GM12878 (cell line): ENCODE data around the gene CEP170B. TPM values are rescaled to one million over a fixed set of nuclear protein-coding genes. Genes with fewer than 3 reads are reported as not detected.

Source experiments
- ATAC-seq: fragments of 200-7000 bp; cut with Tn5 transposase; 3 replicates; pipeline ENCODE4 v1.9.1; 2020; ENCODE audit warnings: mild to moderate bottlenecking, moderate library complexity
- BruUV-seq: library from RNA; stranded (reverse); fragments of 400-500 nt; replicated peaks from 2 replicates; lab custom pipeline; 2021; lab: Mats Ljungman, UMichigan
- CTCF ChIA-PET: fragments of 300-600 bp; sonication (Branson Sonifier 250); formaldehyde crosslinking; extraction: SDS; loops from one replicate; lab custom pipeline; 2021; ENCODE audit warnings: inconsistent platforms; lab: Yijun Ruan, JAX
- POLR2A ChIA-PET: fragments of 350-600 bp; formaldehyde crosslinking; extraction: SDS; loops from one replicate; lab custom pipeline; 2021; ENCODE audit warnings: inconsistent platforms; lab: Charles Lee
- RAD21 ChIA-PET: fragments of 300-600 bp; sonication (Branson Sonifier 250); formaldehyde crosslinking; loops from one replicate; lab custom pipeline; 2023; ENCODE audit warnings: antibody characterized with exemption; ENCODE audit not compliant: unreplicated experiment; lab: Charles Lee
- SMC1A ChIA-PET: fragments of 300-600 bp; sonication (Branson Sonifier 250); formaldehyde crosslinking; loops from one replicate; lab custom pipeline; 2023; ENCODE audit not compliant: unreplicated experiment, uncharacterized antibody; lab: Charles Lee
- DNase-seq: peaks from one replicate; pipeline ENCODE4 v3.0.0-alpha.2; 2011; ENCODE audit warnings: low read depth, low spot score
- FAIRE-seq: peaks from 3 replicates; lab custom pipeline; 2011; peaks lifted over from hg19 to GRCh38; lab: Jason Lieb, UNC
- H2AFZ ChIP-seq: 2 replicates; pipeline ENCODE4 v1.6.0; 2011; ENCODE audit warnings: low read depth, low read length, control low read depth; ENCODE audit not compliant: control insufficient read depth
- H3K27ac ChIP-seq: 2 replicates; pipeline ENCODE4 v1.5.1; 2011; ENCODE audit warnings: control low read depth; ENCODE audit not compliant: control insufficient read depth, insufficient read depth
- H3K27me3 ChIP-seq, 2 experiments: replicated peaks in 1 of 2; 2 replicates each; pipeline versions ENCODE4 v1.6.0 to v1.6.1; 2011; ENCODE audit warnings: low read length in 1 of 2; ENCODE audit not compliant: control insufficient read depth in 2 of 2, insufficient read depth in 2 of 2
- H3K36me3 ChIP-seq, 2 experiments: 2 replicates each; pipeline ENCODE4 v1.5.1; 2011; ENCODE audit warnings: low read length in 1 of 2; ENCODE audit not compliant: control insufficient read depth in 2 of 2, insufficient read depth in 2 of 2
- H3K4me1 ChIP-seq: 2 replicates; pipeline ENCODE4 v1.6.1; 2011; ENCODE audit warnings: mild to moderate bottlenecking, low read length, moderate library complexity, mixed read lengths; ENCODE audit not compliant: control insufficient read depth, insufficient read depth
- H3K4me2 ChIP-seq: 2 replicates; pipeline ENCODE4 v1.6.0; 2011; ENCODE audit warnings: control low read depth; ENCODE audit not compliant: control insufficient read depth, insufficient read depth
- H3K4me3 ChIP-seq: fragments of 200-600 bp; sonication (generic); 2 replicates; pipeline ENCODE4 v1.5.1; 2016
- H3K79me2 ChIP-seq: 2 replicates; pipeline ENCODE4 v1.6.0; 2011; ENCODE audit warnings: low read length; ENCODE audit not compliant: control insufficient read depth, insufficient read depth
- H3K9ac ChIP-seq: 2 replicates; pipeline ENCODE4 v1.8.0; 2011; ENCODE audit warnings: low read length, control low read depth, mixed read lengths; ENCODE audit not compliant: control insufficient read depth, insufficient read depth
- H3K9me3 ChIP-seq: replicated peaks from 3 replicates; pipeline ENCODE4 v1.5.1; 2011; ENCODE audit warnings: mild to moderate bottlenecking, low read length; ENCODE audit not compliant: control insufficient read depth, insufficient read depth
- H4K20me1 ChIP-seq: 2 replicates; pipeline ENCODE4 v1.6.0; 2011; ENCODE audit not compliant: control insufficient read depth, insufficient read depth
- CEBPZ ChIP-seq: fragments of 150-350 bp; IDR thresholded peaks from 2 replicates; pipeline ENCODE4 v1.6.1; 2016; ENCODE audit warnings: low read depth, low read length
- E4F1 ChIP-seq: fragments of 450-650 bp; IDR thresholded peaks from 2 replicates; pipeline ENCODE4 v1.6.1; 2018; ENCODE audit warnings: borderline replicate concordance, mild to moderate bottlenecking; ENCODE audit not compliant: partially characterized antibody
- EGR1 ChIP-seq, 2 experiments: IDR thresholded peaks; 1 replicate in 1 of 2; 2 replicates in 1 of 2; pipeline ENCODE4 v1.6.1; 2011 to 2012; ENCODE audit warnings: low read depth in 2 of 2, low read length in 2 of 2, borderline replicate concordance in 1 of 2, mild to moderate bottlenecking in 1 of 2, moderate library complexity in 1 of 2
- FOXM1 ChIP-seq: IDR thresholded peaks from 2 replicates; pipeline ENCODE4 v1.6.1; 2012; ENCODE audit warnings: low read depth, mild to moderate bottlenecking, inconsistent platforms, low read length, moderate library complexity
- LARP7 ChIP-seq: fragments of 450-650 bp; IDR thresholded peaks from 2 replicates; pipeline ENCODE4 v1.6.1; 2017; ENCODE audit warnings: mild to moderate bottlenecking
- MLLT1 ChIP-seq: fragments of 450-650 bp; IDR thresholded peaks from 2 replicates; pipeline ENCODE4 v1.6.1; 2016; ENCODE audit warnings: mild to moderate bottlenecking
- MYC ChIP-seq: IDR thresholded peaks from 2 replicates; pipeline ENCODE4 v1.6.1; 2011; ENCODE audit warnings: mild to moderate bottlenecking, low read length, moderate library complexity, inconsistent platforms; ENCODE audit not compliant: insufficient read depth, insufficient replicate concordance, insufficient read length, severe bottlenecking
- NR2F1 ChIP-seq: fragments of 450-650 bp; conservative IDR thresholded peaks from 2 replicates; pipeline ENCODE4 v1.6.1; 2017; ENCODE audit warnings: mild to moderate bottlenecking
- RBBP5 ChIP-seq: fragments of 200-600 bp; sonication (generic); conservative IDR thresholded peaks from 2 replicates; pipeline ENCODE4 v1.6.1; 2016
- TCF3 ChIP-seq: IDR thresholded peaks from 2 replicates; pipeline ENCODE4 v1.6.1; 2012; ENCODE audit warnings: low read depth, mild to moderate bottlenecking, low read length, borderline replicate concordance; ENCODE audit not compliant: insufficient read depth
- ZNF24 ChIP-seq: fragments of 450-650 bp; IDR thresholded peaks from 2 replicates; pipeline ENCODE4 v1.6.1; 2017; ENCODE audit warnings: antibody characterized with exemption, mild to moderate bottlenecking
- ZNF592 ChIP-seq: fragments of 450-650 bp; IDR thresholded peaks from 2 replicates; pipeline ENCODE4 v1.6.1; 2017; ENCODE audit warnings: mild to moderate bottlenecking, moderate library complexity
- WGBS: methylation state at CpG from one replicate; pipeline ENCODE4 v1.1.6; 2016; ENCODE audit warnings: low lambda C conversion rate; ENCODE audit not compliant: insufficient replicate concordance, insufficient coverage; ENCODE audit errors: missing lambda C conversion rate; 5-methylcytosine and 5-hydroxymethylcytosine counted together
- in situ Hi-C: fragments of 300-500 bp; cut with MboI; formaldehyde crosslinking; loops from 9 replicates; pipeline ENCODE4 v1.14.3; 2018; ENCODE audit warnings: mixed read lengths
- intact Hi-C: fragments of 100-400 bp; cut with micrococcal nuclease; formaldehyde crosslinking; loops from one replicate; pipeline ENCODE4 v1.14.2; 2022; ENCODE audit not compliant: unreplicated experiment
- polyA plus RNA-seq, 11 experiments: library from polyadenylated mRNA; depleted of rRNA in 4 of 11; unstranded in 6 of 11; stranded (reverse) in 5 of 11; fragments of >200 nt; fragmentation: Nextera tagmentation in 4 of 11; fragmentation: Illumina TruSeq in 1 of 11; extraction: Ambion mirVana in 4 of 11; extraction: Trizol in 1 of 11; gene quantifications; 1 replicate in 1 of 11; 2 replicates in 10 of 11; pipeline versions ENCODE4 v1.2.1 to v1.2.3, GENCODE V29; 2011 to 2016; ENCODE audit warnings: inconsistent platforms in 2 of 11, missing spikeins in 2 of 11, low read depth in 1 of 11
- total RNA-seq, 4 experiments: library from RNA; depleted of rRNA in 3 of 4; stranded (reverse); fragments of >200 nt in 3 of 4; fragmentation: Illumina TruSeq in 1 of 4; extraction: Trizol in 1 of 4; gene quantifications; 2 replicates each; pipeline versions ENCODE4 v1.2.1 to v1.2.3, GENCODE V29; 2013 to 2021

The CEP170B gene
- total and polyA plus RNA-seq, 10 of the 15 experiments (the other 5 are each of a cell fraction or from before 2014, with no cell fraction given), result 0.01 to 0.44 (median 0.05) TPM; not detected in 4

GRCh38 chr14:104908303-104908702, 43.2 kb downstream of the CEP170B start:
- Histone ChIP-seq H3K27me3 (peaks cover 0 to 3% of the 10 kb centered on the region in 2 experiments; a peak in 2 of 4 replicates), H3K36me3 (no peaks in the 10 kb centered on the region), H2AFZ (no peak overlapping the region), H3K79me2 (no peaks in the 10 kb centered on the region), H3K4me1 (peaks cover 6% of the 10 kb centered on the region; the same call in 1 of the 2 replicates), H3K9me3 (peaks cover 23% of the 10 kb centered on the region), H3K4me3 (no peak overlapping the region), H4K20me1 (no peaks in the 10 kb centered on the region), H3K4me2 (no peak overlapping the region), H3K9ac (no peak overlapping the region), H3K27ac (no peak overlapping the region)
- SMC1A ChIA-PET, result interaction anchor here (0.9 to 1.3 kb wide), 2 partner anchors 66 to 142 kb away, joined by 3 read pairs; no protein-coding TSS in a partner anchor
- FAIRE-seq, result no peak
- no TSS peak for BruUV-seq
- intact Hi-C loops (no loop called here), in situ Hi-C loops (no loop called here)
- no peak for DNase-seq
- CTCF ChIA-PET, result no interaction called here
- WGBS, result 0% methylated on average over 1 of the region's 1 CpG
- POLR2A ChIA-PET, result no interaction called here
- RAD21 ChIA-PET, result no interaction called here
- ATAC-seq, result no peak
- TF ChIP-seq CEBPZ, result no peak
- TF ChIP-seq FOXM1, result no peak
- TF ChIP-seq ZNF592, result no peak
- no peak for TF ChIP-seq MLLT1
- TF ChIP-seq ZNF24, result no peak
- no peak for TF ChIP-seq MYC
- no peak for TF ChIP-seq TCF3
- no peak for TF ChIP-seq NR2F1
- TF ChIP-seq E4F1, result no peak
- TF ChIP-seq LARP7, result no peak
- no peak for TF ChIP-seq EGR1 (IDR thresholded peaks at IDR 0.05; ENCODE audit: borderline replicate concordance in 1 of 2, low read depth in 2 of 2, low read length in 2 of 2)
- no peak for TF ChIP-seq RBBP5
